Mesendoderm (in vitro differentiated cells): ENCODE results near the gene RAVER1.
"Not testable (repeated sequence)": the region's sequence is repeated elsewhere in the genome, so short reads cannot be mapped to it uniquely, and the experiment has no call there.

Experiments
- DNase-seq: peaks from one replicate; pipeline ENCODE4 v3.0.0; 2013
- H2AK5ac ChIP-seq: 2 replicates; pipeline ENCODE4 v1.6.1; 2013; ENCODE audit warnings: low read length, inconsistent platforms
- H2BK120ac ChIP-seq: 2 replicates; pipeline ENCODE4 v1.6.1; 2013; ENCODE audit warnings: low read depth, mild to moderate bottlenecking, low read length, moderate library complexity, mixed read lengths
- H2BK15ac ChIP-seq: replicated peaks from 2 replicates; pipeline ENCODE4 v1.6.1; 2013; ENCODE audit warnings: low read depth, mild to moderate bottlenecking, moderate library complexity
- H2BK5ac ChIP-seq: 2 replicates; pipeline ENCODE4 v1.6.1; 2013; ENCODE audit warnings: low read length, inconsistent platforms
- H3K18ac ChIP-seq: 2 replicates; pipeline ENCODE4 v1.6.1; 2013; ENCODE audit warnings: mild to moderate bottlenecking, low read length, mixed read lengths
- H3K23ac ChIP-seq: one replicate; pipeline ENCODE4 v1.6.1; 2013; ENCODE audit warnings: low read length
- H3K27ac ChIP-seq: 2 replicates; pipeline ENCODE4 v1.5.1; 2013; ENCODE audit warnings: low read depth, mild to moderate bottlenecking, inconsistent platforms, low read length, moderate library complexity
- H3K27me3 ChIP-seq: 2 replicates; pipeline ENCODE4 v1.6.1; 2013; ENCODE audit warnings: low read length, control low read depth, mild to moderate bottlenecking, inconsistent platforms; ENCODE audit not compliant: insufficient read depth, poor library complexity
- H3K36me3 ChIP-seq: 2 replicates; pipeline ENCODE4 v1.6.1; 2013; ENCODE audit warnings: low read length, inconsistent platforms; ENCODE audit not compliant: control insufficient read depth, insufficient read depth
- H3K4ac ChIP-seq: one replicate; pipeline ENCODE4 v1.6.1; 2013; ENCODE audit warnings: low read depth, mild to moderate bottlenecking, low read length, moderate library complexity
- H3K4me1 ChIP-seq: 2 replicates; pipeline ENCODE4 v1.6.1; 2013; ENCODE audit warnings: low read depth, low read length, inconsistent platforms; ENCODE audit not compliant: control insufficient read depth
- H3K4me2 ChIP-seq: 2 replicates; pipeline ENCODE4 v1.6.1; 2013; ENCODE audit warnings: low read length
- H3K4me3 ChIP-seq: 2 replicates; pipeline ENCODE4 v1.5.1; 2013; ENCODE audit warnings: mild to moderate bottlenecking, low read length
- H3K56ac ChIP-seq: one replicate; pipeline ENCODE4 v1.6.1; 2013; ENCODE audit warnings: low read length
- H3K79me1 ChIP-seq: 2 replicates; pipeline ENCODE4 v1.6.1; 2013; ENCODE audit warnings: low read length, inconsistent platforms
- H3K79me2 ChIP-seq: 2 replicates; pipeline ENCODE4 v1.6.1; 2013; ENCODE audit warnings: mild to moderate bottlenecking, low read length; ENCODE audit not compliant: control insufficient read depth, insufficient read depth
- H3K9ac ChIP-seq: 2 replicates; pipeline ENCODE4 v1.6.1; 2013; ENCODE audit warnings: low read length, inconsistent platforms
- H4K5ac ChIP-seq: one replicate; pipeline ENCODE4 v1.6.1; 2013; ENCODE audit warnings: low read length
- H4K8ac ChIP-seq: one replicate; pipeline ENCODE4 v1.6.1; 2013; ENCODE audit warnings: low read depth, mild to moderate bottlenecking, control low read depth, low read length, moderate library complexity
- WGBS: extraction: QIAGEN DNeasy Blood & Tissue Kit; methylation state at CpG from one replicate; pipeline ENCODE4 v1.1.7; 2013; ENCODE audit warnings: low lambda C conversion rate, missing lambda C conversion rate; ENCODE audit not compliant: insufficient coverage; ENCODE audit errors: extremely low coverage; 5-methylcytosine and 5-hydroxymethylcytosine counted together

The RAVER1 gene

GRCh38 chr19:10339977-10340376, 6.6 kb upstream of the RAVER1 start:
- Histone ChIP-seq H3K9ac (no peak overlapping the region), H3K56ac (peak overlapping the region; percentile 65), H4K8ac (no peak overlapping the region), H3K4me2 (no peak overlapping the region), H3K36me3 (no peaks in the 10 kb centered on the region), H3K79me2 (no peaks in the 10 kb centered on the region), H3K27me3 (no peaks in the 10 kb centered on the region), H3K4me1 (no peaks in the 10 kb centered on the region), H3K79me1 (no peaks in the 10 kb centered on the region), H2BK5ac (no peak overlapping the region), H2AK5ac (no peak overlapping the region), H3K4ac (no peak overlapping the region), H2BK15ac (no peak overlapping the region), H3K18ac (no peak overlapping the region), H3K23ac (no peak overlapping the region), H4K5ac (no peak overlapping the region), H2BK120ac (no peak overlapping the region), H3K27ac (no peak overlapping the region), H3K4me3 (no peak overlapping the region)
- no peak for DNase-seq
- no CpG with 5 or more reads among the region's 5 CpGs for WGBS

GRCh38 chr19:10339380-10339960, 6.1 kb upstream of the RAVER1 start, which contains the start of gene ICAM3:
TSS of gene ICAM3 (minus strand) at chr19:10339624. CDS start at chr19:10339614, 10 bp downstream.
- no peak within 1 kb of the TSS for H3K4me3 ChIP-seq
- H3K23ac ChIP-seq: peak within 1 kb of the TSS; percentile 56
- no peak within 1 kb of the TSS for H3K4me2 ChIP-seq
- no peak within 1 kb of the TSS for H3K9ac ChIP-seq
- H3K4me1 ChIP-seq: no peaks in the 10 kb centered on the region
- H3K79me2 ChIP-seq: no peaks in the 10 kb centered on the region
- no peak within 1 kb of the TSS for H2BK5ac ChIP-seq
- no peak within 1 kb of the TSS for H2BK120ac ChIP-seq
- no peaks in the 10 kb centered on the region for H3K36me3 ChIP-seq
- H4K5ac ChIP-seq: no peak within 1 kb of the TSS
- no peak within 1 kb of the TSS for H3K27ac ChIP-seq
- H3K18ac ChIP-seq: no peak within 1 kb of the TSS
- peak within 1 kb of the TSS; percentile 65 for H3K56ac ChIP-seq
- H3K79me1 ChIP-seq: no peaks in the 10 kb centered on the region
- H3K4ac ChIP-seq: no peak within 1 kb of the TSS
- H4K8ac ChIP-seq: no peak within 1 kb of the TSS
- no peak within 1 kb of the TSS for H2BK15ac ChIP-seq
- no peak within 1 kb of the TSS for H2AK5ac ChIP-seq
- no CpG with 5 or more reads among the region's 14 CpGs for WGBS
- no peak for DNase-seq
- H3K27me3 ChIP-seq: no peaks in the 10 kb centered on the region

- H4K5ac ChIP-seq: no peak overlapping the region
- H3K56ac ChIP-seq: no peak overlapping the region
- no CpG with 5 or more reads among the region's 6 CpGs for WGBS
- H2BK120ac ChIP-seq: no peak overlapping the region
- H4K8ac ChIP-seq: no peak overlapping the region
- H3K27ac ChIP-seq: no peak overlapping the region
- no peak overlapping the region for H3K4ac ChIP-seq
- no peak overlapping the region for H3K9ac ChIP-seq
- no peaks in the 10 kb centered on the region for H3K27me3 ChIP-seq
- no peak overlapping the region for H2AK5ac ChIP-seq
- H3K79me2 ChIP-seq: no peaks in the 10 kb centered on the region
- H2BK5ac ChIP-seq: no peak overlapping the region
- H3K4me3 ChIP-seq: no peak overlapping the region
- H3K4me1 ChIP-seq: no peaks in the 10 kb centered on the region
- no peak overlapping the region for H3K18ac ChIP-seq
- H3K79me1 ChIP-seq: no peaks in the 10 kb centered on the region
- H3K36me3 ChIP-seq: no peaks in the 10 kb centered on the region
- no peak for DNase-seq
- H3K23ac ChIP-seq: no peak overlapping the region
- no peak overlapping the region for H3K4me2 ChIP-seq
- no peak overlapping the region for H2BK15ac ChIP-seq
These were observed 5.6 kb upstream of the RAVER1 start for GRCh38 chr19:10338940-10339339.

- not testable (repeated sequence) for H3K4me3 ChIP-seq, H3K36me3 ChIP-seq, H3K4me2 ChIP-seq, H3K27ac ChIP-seq, H2BK120ac ChIP-seq, H2AK5ac ChIP-seq, H3K9ac ChIP-seq, H2BK15ac ChIP-seq, H3K4me1 ChIP-seq, H4K8ac ChIP-seq, H3K4ac ChIP-seq, H2BK5ac ChIP-seq, H3K23ac ChIP-seq, DNase-seq, H3K56ac ChIP-seq, H4K5ac ChIP-seq, H3K79me1 ChIP-seq, H3K18ac ChIP-seq, H3K27me3 ChIP-seq
- H3K79me2 ChIP-seq: peaks cover 13% of the 10 kb centered on the region
- no CpG with 5 or more reads among the region's 9 CpGs for WGBS
These were observed 3.4 kb upstream of the RAVER1 start for GRCh38 chr19:10336725-10337124.

- peak overlapping the region; percentile 71 for H3K56ac ChIP-seq
- no peak overlapping the region for H3K23ac ChIP-seq
- no peak overlapping the region for H4K5ac ChIP-seq
- H3K79me2 ChIP-seq: peaks cover 17% of the 10 kb centered on the region
- no peak overlapping the region for H3K4me3 ChIP-seq
- H3K4me1 ChIP-seq: peaks cover 3% of the 10 kb centered on the region
- no peak overlapping the region for H3K27ac ChIP-seq
- H2BK120ac ChIP-seq: no peak overlapping the region
- no CpG with 5 or more reads among the region's 26 CpGs for WGBS
- peaks cover 9% of the 10 kb centered on the region for H3K79me1 ChIP-seq
- H3K4me2 ChIP-seq: no peak overlapping the region
- peak overlapping the region; percentile 60 for H3K9ac ChIP-seq
- no peak overlapping the region for H2BK5ac ChIP-seq
- no peak overlapping the region for H3K18ac ChIP-seq
- DNase-seq: no peak
- H4K8ac ChIP-seq: no peak overlapping the region
- no peak overlapping the region for H3K4ac ChIP-seq
- H2BK15ac ChIP-seq: no peak overlapping the region
- H2AK5ac ChIP-seq: no peak overlapping the region
- H3K27me3 ChIP-seq: no peaks in the 10 kb centered on the region
- no peaks in the 10 kb centered on the region for H3K36me3 ChIP-seq
These were observed 2.1 kb upstream of the RAVER1 start for GRCh38 chr19:10335352-10335985.
